Heart right ventricle (tissue), 16 donors: Measurements from ENCODE around the gene PKHD1. TPM values are rescaled to one million over a fixed set of nuclear protein-coding genes. Genes with fewer than 3 reads are reported as not detected.

ENCODE experiments used
- ATAC-seq, 8 donors: fragments of 200-7000 bp; cut with Tn5 transposase; one replicate each; pipeline ENCODE4 v1.9.1; 2020; ENCODE audit warnings: mild to moderate bottlenecking in 8 of 8, moderate library complexity in 8 of 8, moderate number of reproducible peaks in 1 of 8
- DNase-seq, 2 donors: peaks; one replicate each; pipeline ENCODE4 v3.0.0-alpha.2; 2020
- H3K27ac ChIP-seq, 10 donors: fragments of 200-600 bp; sonication (generic) in 2 of 10; one replicate each; pipeline versions ENCODE4 v1.5.0 to v1.8.0; 2020 to 2022; ENCODE audit warnings: mild to moderate bottlenecking in 3 of 10
- H3K27me3 ChIP-seq, 7 donors: fragments of 200-600 bp; one replicate each; pipeline ENCODE4 v1.8.0; 2021 to 2022; ENCODE audit warnings: mild to moderate bottlenecking in 2 of 7
- H3K36me3 ChIP-seq, 9 donors: fragments of 200-600 bp; sonication (generic) in 1 of 9; one replicate each; pipeline versions ENCODE4 v1.5.0 to v1.8.0; 2020 to 2022; ENCODE audit warnings: mild to moderate bottlenecking in 2 of 9
- H3K4me1 ChIP-seq, 9 donors: fragments of 200-600 bp; sonication (generic) in 1 of 9; one replicate each; pipeline versions ENCODE4 v1.5.0 to v1.8.0; 2020 to 2022; ENCODE audit warnings: mild to moderate bottlenecking in 4 of 9
- H3K4me3 ChIP-seq, 10 donors: fragments of 200-600 bp; sonication (generic) in 2 of 10; one replicate each; pipeline versions ENCODE4 v1.5.0 to v1.8.0; 2020 to 2022; ENCODE audit warnings: mild to moderate bottlenecking in 7 of 10, moderate library complexity in 2 of 10
- H3K9me3 ChIP-seq, 11 donors: fragments of 200-600 bp in 10 of 11; sonication (generic) in 2 of 11; one replicate each; pipeline versions ENCODE4 v1.5.0 to v1.8.0; 2013 to 2022; ENCODE audit warnings: mild to moderate bottlenecking in 2 of 11, control low read depth in 1 of 11, moderate library complexity in 1 of 11
- WGBS, 2 donors: extraction: QIAGEN DNeasy Blood & Tissue Kit; methylation state at CpG; one replicate each; pipeline ENCODE4 v1.1.7; 2013; ENCODE audit warnings: inconsistent platforms in 1 of 2; 5-methylcytosine and 5-hydroxymethylcytosine counted together
- intact Hi-C, 10 donors: fragments of 100-400 bp; cut with DNase I; formaldehyde crosslinking; loops; one replicate each; pipeline versions ENCODE4 v1.11.1 to v1.14.2; 2022
- polyA plus RNA-seq, 2 donors: library from polyadenylated mRNA; stranded (reverse); fragments of 200-250 nt; gene quantifications; one replicate each; pipeline ENCODE4 v1.2.3, GENCODE V29; 2013
- total RNA-seq, 10 donors: library from RNA; stranded (reverse); fragmentation: NEBNext Ultra II Directional in 3 of 10; extraction: Animal tissue kit (Norgen Biotek cat#: 25700) in 3 of 10; gene quantifications; one replicate each; pipeline versions ENCODE4 v1.2.1 to v1.2.4, GENCODE V29; 2021 to 2023
- TF ChIP-seq, protein P1 (sequence below), 9 donors: fragments of 200-600 bp; sonication (generic) in 2 of 9; IDR thresholded peaks; one replicate each; pipeline versions ENCODE4 v1.5.0 to v1.8.0; 2021 to 2022; ENCODE audit warnings: antibody characterized with exemption in 9 of 9, mild to moderate bottlenecking in 5 of 9, moderate library complexity in 1 of 9
- donor health status: Arrhythmogenic right ventricular cardiomyopathy.
- donor health status: ischemic (EF 13 %, LVEDD 7.1; RV severe dilation, severe dysfunction).
- donor health status: healthy with polysubstance abuse.
- donor health status: DM: no; HTN: yes; CAD: no.
- donor health status: DM: no; HTN: no; CAD: no.
- donor health status: ischemic (EF 25% LVEDD 6.9; RV normal size, moderate dysfunction).
- donor health status: ischemic (EF 25% LVEDD 5.7; RV mildly dilated, moderate dysfunction).
- donor health status: healthy.
- donor health status: DM: yes; HTN: yes; CAD: no.
- donor health status: Ischemic cardiomyopathy.
- donor health status: ischemic (EF 35%, LVEDD 5.7; RV mildly dilated, moderate dysfunction).
- donor health status: nonischemic (EF 11% LVEDD 7.7; RV severe dilation, severe dysfunction).
- donor health status: DM: yes; HTN: yes; CAD: no.
- donor health status: PGD.
- donor health status: ischemic (EF 29% LVEDD 5.4; RV normal size, mild dysfunction).
- donor health status: nonischemic (EF 23%, LVEDD 6.1; RV moderate dilation, normal function).

PKHD1 gene
- total and polyA plus RNA-seq, 12 donors = under 0.01 to 0.07 (median 0.02) TPM; not detected in 7

DNA sequence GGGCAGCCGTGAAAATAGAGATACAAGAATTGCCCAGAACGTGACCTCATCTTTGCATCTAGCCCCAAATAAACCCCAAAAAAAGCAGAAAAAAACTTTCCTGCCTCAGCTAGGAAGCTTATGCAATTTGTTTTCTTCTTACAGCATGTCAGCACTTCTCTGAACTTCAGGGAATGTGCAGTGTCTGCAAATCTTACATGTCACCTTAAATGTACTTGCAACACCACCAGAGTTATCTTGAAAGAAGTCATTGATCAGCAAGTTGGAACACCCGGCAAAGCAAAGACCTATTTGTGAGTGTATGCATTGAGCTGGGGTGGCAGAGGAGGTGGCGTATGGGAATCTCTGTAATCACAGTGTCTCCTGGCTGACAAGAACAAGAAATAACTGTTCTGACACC is 123.4 kb downstream of the PKHD1 start:
- ATAC-seq = no peak

DNA sequence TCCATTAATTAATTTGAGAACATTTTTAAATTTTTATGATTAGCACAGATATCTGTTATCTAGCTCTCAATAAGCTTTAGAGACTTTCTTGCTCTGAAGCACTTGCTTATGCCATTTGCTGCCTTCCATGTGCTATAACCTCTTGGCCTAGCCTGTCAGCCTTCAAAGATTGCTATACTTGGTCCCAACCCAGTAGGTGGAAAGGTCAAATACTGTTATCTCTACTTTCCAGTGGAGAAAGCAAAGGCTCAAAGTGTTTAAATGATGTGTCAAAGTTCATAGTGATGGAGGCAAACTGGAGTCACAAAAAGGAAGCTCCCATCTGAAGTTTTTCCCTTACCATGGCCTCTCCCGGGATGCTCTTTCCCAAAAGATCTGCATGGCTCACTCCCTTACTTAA is 125.1 kb downstream of the PKHD1 start:
- TF ChIP-seq, protein P1, sequence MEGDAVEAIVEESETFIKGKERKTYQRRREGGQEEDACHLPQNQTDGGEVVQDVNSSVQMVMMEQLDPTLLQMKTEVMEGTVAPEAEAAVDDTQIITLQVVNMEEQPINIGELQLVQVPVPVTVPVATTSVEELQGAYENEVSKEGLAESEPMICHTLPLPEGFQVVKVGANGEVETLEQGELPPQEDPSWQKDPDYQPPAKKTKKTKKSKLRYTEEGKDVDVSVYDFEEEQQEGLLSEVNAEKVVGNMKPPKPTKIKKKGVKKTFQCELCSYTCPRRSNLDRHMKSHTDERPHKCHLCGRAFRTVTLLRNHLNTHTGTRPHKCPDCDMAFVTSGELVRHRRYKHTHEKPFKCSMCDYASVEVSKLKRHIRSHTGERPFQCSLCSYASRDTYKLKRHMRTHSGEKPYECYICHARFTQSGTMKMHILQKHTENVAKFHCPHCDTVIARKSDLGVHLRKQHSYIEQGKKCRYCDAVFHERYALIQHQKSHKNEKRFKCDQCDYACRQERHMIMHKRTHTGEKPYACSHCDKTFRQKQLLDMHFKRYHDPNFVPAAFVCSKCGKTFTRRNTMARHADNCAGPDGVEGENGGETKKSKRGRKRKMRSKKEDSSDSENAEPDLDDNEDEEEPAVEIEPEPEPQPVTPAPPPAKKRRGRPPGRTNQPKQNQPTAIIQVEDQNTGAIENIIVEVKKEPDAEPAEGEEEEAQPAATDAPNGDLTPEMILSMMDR (IDR thresholded peaks at IDR 0.05) = no peak
- DNase-seq = no peak
- Histone ChIP-seq H3K4me3 (no peak overlapping the region), H3K4me1 (no peaks in the 10 kb centered on the region), H3K36me3 (no peaks in the 10 kb centered on the region), H3K27me3 (peaks cover 0 to 44% (median 18%) of the 10 kb centered on the region in 7 donors), H3K27ac (no peak overlapping the region), H3K9me3 (no peaks in the 10 kb centered on the region)
- intact Hi-C loops = loop anchor here in 3 of 10 donors (5.0 to 10.0 kb wide), 3 partner anchors 108 to 1148 kb away; partner anchors contain the start of gene TFAP2B (in 3 of the 3)
- 52 to 62% methylated on average over 1 of the region's 1 CpG for WGBS, 2 donors
- no peak for ATAC-seq

More for the DNA sequence above, 123.4 kb downstream of the PKHD1 start:
- no peaks in the 10 kb centered on the region for H3K4me1 ChIP-seq
- no peaks in the 10 kb centered on the region for H3K9me3 ChIP-seq
- H3K36me3 ChIP-seq = no peaks in the 10 kb centered on the region
- H3K27me3 ChIP-seq = peaks cover 0 to 44% (median 20%) of the 10 kb centered on the region in 7 donors
- TF ChIP-seq, protein P1 (IDR thresholded peaks at IDR 0.05) = no peak
- no peak overlapping the region for H3K27ac ChIP-seq
- intact Hi-C loops = loop anchor here in 3 of 10 donors (5.0 to 10.0 kb wide), 3 partner anchors 109 to 1149 kb away; partner anchors contain the start of gene TFAP2B (in 3 of the 3)
- DNase-seq = no peak
- WGBS, 2 donors = 29 to 34% methylated on average over 4 of the region's 4 CpGs
- no peak overlapping the region for H3K4me3 ChIP-seq

DNA sequence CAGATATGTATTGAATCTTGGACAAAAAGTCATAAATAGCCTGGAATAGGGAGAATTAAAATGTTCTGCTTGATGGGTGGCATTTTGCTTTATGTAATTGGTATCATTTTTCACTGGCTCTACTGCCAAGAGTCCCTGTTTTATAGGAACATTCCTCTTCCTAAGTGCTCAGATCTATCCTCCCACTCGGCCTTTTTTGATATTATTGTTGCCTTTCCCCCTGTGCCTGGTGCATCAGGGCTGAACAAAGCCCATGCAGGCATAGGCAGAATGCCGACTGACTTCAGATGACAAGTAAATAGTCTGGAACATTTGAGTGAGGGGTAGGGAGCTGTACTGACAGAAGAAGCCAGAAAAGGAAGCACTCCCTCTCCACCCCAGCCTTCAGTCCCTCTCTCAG is 127.0 kb downstream of the PKHD1 start:
- TF ChIP-seq, protein P1 (IDR thresholded peaks at IDR 0.05) = no peak
- H3K4me3 ChIP-seq = no peak overlapping the region
- 22 to 30% methylated on average over 2 of the region's 2 CpGs for WGBS, 2 donors
- no peak overlapping the region for H3K27ac ChIP-seq
- ATAC-seq = no peak
- intact Hi-C loops = loop anchor here in 3 of 10 donors (5.0 to 10.0 kb wide), 3 partner anchors 106 to 1146 kb away; partner anchors contain the start of gene TFAP2B (in 3 of the 3)
- H3K27me3 ChIP-seq = peaks cover 0 to 36% (median 12%) of the 10 kb centered on the region in 7 donors
- no peaks in the 10 kb centered on the region for H3K36me3 ChIP-seq
- H3K9me3 ChIP-seq = no peaks in the 10 kb centered on the region
- H3K4me1 ChIP-seq = no peaks in the 10 kb centered on the region
- no peak for DNase-seq

DNA sequence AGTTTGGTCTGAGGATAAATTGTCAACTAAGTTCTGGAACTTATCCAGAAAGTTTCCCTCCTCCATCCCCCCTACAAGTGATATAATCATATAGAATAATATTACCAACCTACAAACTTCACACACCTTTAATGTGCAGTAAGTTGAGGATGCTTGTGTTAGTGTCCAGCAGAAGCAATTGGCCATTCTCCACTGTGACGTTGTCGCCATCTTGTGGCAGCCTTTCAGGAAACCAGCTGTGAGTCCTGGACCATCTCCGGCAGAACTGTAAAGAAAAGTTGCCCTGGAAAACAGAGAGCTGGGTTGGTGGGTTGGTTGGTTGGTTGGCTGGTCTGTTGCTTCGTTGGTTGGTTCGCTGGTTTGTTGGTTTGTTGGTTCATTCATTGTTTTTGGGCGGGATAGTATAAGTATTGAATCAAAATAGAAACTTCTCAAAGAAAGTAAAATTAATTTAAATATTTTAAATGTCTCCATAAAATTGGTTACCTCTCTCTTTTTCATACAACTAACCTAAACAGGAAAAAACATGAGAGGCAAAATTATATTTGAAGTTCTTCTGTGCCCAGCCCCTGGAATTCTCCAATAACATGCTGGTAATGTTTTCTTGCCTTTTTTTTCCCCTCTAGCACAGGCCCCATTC is 127.5 kb downstream of the PKHD1 start:
- H3K27ac ChIP-seq = no peak overlapping the region
- H3K36me3 ChIP-seq = no peaks in the 10 kb centered on the region
- peak in 1 of 8 donors; percentile 52 for ATAC-seq

More for the DNA sequence above, 127.5 kb downstream of the PKHD1 start:
- Histone ChIP-seq H3K4me3 (no peak overlapping the region), H3K4me1 (no peaks in the 10 kb centered on the region), H3K9me3 (no peaks in the 10 kb centered on the region), H3K27me3 (peaks cover 0 to 31% (median 12%) of the 10 kb centered on the region in 7 donors)
- TF ChIP-seq, protein P1 (IDR thresholded peaks at IDR 0.05) = peak; percentile 21 to 74 (median 63)
- peak; percentile 31 to 48 for DNase-seq
- WGBS, 2 donors = 7% methylated on average over 6 of the region's 6 CpGs
- intact Hi-C loops = loop anchor here in 8 of 10 donors (5.0 to 10.0 kb wide), 5 partner anchors 105 to 1145 kb away; partner anchors contain the start of gene TFAP2B (in 8 of the 8)
